ENCODE results near the gene TPCN1. TPM values are rescaled to one million over a fixed set of nuclear protein-coding genes. Genes with fewer than 3 reads are reported as not detected.

TPCN1 gene
- total RNA-seq, 1 experiment from 2014 or later = 30.4 TPM

- no peak for DNase-seq (ENCODE audit: low read depth)
These were observed 39.5 kb downstream of the TPCN1 start for GRCh38 chr12:113260636-113261300.

GRCh38 chr12:113261847-113262470 lies 40.7 kb downstream of the TPCN1 start:
- DNase-seq (ENCODE audit: low read depth) = no peak

DNA sequence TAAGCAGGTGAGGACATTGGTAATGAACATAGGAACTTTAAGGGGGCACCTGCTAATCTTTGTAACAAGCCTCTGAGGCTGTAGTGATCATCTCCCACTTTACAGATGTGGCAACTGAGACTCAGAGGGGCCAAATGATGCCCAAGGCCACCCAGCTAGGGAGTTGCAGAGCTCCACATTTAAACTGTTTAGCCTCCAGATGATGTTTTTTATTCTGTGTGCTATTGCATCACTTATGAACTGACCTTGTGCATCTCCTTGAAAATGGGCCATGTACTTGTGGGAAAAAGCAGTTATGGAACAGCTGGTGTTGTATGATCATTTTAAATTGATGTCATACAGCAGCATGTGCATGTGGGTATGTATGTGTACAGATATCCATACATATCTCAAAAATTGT lies 41.4 kb downstream of the TPCN1 start:
- DNase-seq (ENCODE audit: low read depth) = no peak

- no peak for DNase-seq (ENCODE audit: low read depth)
These were observed 42.2 kb downstream of the TPCN1 start for GRCh38 chr12:113263431-113263963.

GRCh38 chr12:113266106-113266895 lies 45.0 kb downstream of the TPCN1 start:
- no peak for DNase-seq (ENCODE audit: low read depth)

DNA sequence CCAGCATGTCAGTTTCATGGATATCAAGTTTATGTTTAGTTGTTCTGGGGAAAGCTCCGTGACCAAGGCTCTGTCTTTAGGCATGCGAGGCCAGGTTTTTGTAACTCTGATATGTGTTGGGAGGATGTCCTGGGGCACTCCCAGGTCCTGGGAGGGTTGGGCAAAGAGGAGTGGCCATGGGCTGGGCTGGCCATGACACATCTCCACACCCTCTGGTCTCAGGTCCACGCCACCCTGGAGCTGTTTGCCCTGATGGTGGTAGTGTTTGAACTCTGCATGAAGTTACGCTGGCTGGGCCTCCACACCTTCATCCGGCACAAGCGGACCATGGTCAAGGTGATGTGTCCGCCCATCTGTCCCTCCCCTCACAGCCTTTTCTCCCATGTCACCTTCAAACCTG lies 46.4 kb downstream of the TPCN1 start:
- DNase-seq (ENCODE audit: low read depth) = no peak

- no peak for DNase-seq (ENCODE audit: low read depth)
These were observed 46.9 kb downstream of the TPCN1 start for GRCh38 chr12:113268136-113268535.

- DNase-seq (ENCODE audit: low read depth) = no peak
These were observed 47.4 kb downstream of the TPCN1 start for GRCh38 chr12:113268621-113269020.

- DNase-seq (ENCODE audit: low read depth) = no peak
These were observed 48.1 kb downstream of the TPCN1 start for GRCh38 chr12:113269257-113269943.

GRCh38 chr12:113270709-113271009 lies 49.4 kb downstream of the TPCN1 start:
- no peak for DNase-seq (ENCODE audit: low read depth)

DNA sequence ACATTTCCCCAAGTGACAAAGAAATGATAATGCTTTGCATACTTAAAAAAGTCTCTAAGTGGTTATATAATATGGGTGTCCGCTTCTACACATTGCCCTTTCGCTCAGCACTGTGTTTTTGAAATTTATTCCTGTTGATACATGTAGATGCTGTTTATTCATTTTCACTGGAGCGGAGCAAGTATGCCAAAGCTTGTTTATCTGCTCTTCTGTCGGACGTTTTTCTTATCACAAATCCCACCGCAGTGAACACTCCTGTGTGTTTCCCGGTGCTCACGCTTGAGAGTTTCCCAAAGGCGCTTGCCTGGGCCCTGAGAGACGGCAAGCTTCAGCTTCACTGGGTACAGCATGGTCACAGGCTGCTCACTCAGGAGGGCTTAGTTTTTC lies 50.2 kb downstream of the TPCN1 start:
- DNase-seq (ENCODE audit: low read depth) = no peak

DNA sequence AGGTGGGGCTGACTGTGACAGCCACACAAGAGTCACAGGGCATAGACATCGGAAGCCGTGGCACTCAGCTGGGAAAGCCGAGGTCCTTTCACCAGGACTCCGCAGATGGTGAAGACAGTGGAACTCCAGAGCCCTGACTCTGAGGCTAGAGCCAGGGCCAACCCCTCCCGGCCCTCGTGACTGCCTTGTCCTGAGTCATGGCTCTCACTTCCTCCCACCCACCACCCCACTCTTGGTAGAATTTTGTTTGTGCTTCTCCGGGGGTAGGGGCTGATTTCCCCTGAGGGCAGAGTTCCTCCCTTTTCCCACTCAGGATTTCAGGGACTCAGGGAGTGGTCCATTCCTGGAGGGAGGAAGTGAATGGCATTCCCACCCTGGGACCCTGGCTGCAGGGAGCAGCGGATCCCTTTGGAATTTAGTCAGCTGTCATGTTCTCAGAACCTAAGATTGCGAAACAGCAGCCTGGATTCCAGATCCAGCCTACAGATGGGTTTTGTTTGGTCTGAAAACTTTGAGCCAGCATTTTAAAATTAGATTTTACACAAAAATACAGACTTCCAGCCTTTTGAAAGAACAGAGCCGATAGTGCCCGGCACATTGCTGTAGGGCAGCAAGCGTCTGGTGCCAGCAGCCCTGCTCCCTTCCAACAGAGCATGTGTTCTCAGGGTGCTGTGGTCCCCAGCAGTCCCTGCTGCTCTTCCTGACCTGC lies 50.7 kb downstream of the TPCN1 start:
- peak; percentile 86 for DNase-seq (ENCODE audit: low read depth)

DNA sequence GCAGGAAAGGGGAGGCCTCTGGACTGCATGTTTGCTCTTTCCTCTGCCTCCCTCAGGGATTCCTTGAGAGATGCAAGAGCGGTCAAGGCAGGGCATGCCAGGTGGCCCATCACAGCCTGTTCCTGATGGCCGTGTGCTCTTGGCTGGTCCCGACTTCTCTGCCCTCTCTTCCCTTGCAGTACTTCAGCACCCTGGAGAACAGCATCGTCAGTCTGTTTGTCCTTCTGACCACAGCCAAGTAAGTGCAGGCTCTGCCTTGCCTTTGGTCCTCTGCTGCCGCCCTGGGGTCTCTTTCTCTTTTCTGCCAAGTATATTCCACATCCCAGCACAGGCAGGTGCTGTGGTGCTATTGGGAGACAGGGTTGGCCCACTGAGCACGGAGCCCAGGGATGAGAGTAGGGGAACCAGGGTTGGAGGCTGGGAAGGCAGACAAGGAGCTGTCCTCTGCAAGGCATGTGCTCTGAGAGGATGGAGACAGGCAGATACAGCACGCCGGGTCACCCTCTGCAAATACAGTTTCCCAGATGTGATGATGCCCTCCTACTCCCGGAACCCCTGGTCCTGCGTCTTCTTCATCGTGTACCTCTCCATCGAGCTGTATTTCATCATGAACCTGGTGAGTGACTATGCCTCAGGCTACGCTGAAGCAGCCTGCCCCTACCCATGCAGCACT lies 51.9 kb downstream of the TPCN1 start:
- DNase-seq (ENCODE audit: low read depth) = no peak

DNA sequence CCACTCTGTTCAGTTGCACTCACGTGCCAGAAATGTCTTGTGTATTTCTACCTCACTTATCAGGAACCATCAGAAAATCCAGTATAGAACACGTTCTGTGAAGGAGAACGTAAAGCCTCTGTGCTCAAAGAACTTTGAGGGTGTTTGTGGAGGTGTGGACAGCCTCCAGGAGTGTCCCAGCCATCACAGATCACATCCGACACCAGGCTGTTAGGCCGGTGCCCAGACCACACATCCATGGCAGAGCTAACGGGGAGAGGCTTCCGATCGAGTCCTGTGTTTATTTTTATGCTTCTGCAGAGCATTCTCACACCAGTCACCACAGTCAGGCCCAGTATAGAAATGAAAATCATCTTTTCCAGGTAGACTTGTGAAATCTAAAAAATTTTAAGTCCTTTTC lies 53.6 kb downstream of the TPCN1 start:
- DNase-seq (ENCODE audit: low read depth) = no peak

GRCh38 chr12:113276306-113276705 lies 55.0 kb downstream of the TPCN1 start:
- DNase-seq (ENCODE audit: low read depth) = no peak

- no peak for DNase-seq (ENCODE audit: low read depth)
These were observed 55.8 kb downstream of the TPCN1 start for GRCh38 chr12:113276946-113277500.

GRCh38 chr12:113277511-113277910 lies 56.2 kb downstream of the TPCN1 start:
- no peak for DNase-seq (ENCODE audit: low read depth)

- DNase-seq (ENCODE audit: low read depth) = no peak
These were observed 56.9 kb downstream of the TPCN1 start for GRCh38 chr12:113278141-113278540.

DNA sequence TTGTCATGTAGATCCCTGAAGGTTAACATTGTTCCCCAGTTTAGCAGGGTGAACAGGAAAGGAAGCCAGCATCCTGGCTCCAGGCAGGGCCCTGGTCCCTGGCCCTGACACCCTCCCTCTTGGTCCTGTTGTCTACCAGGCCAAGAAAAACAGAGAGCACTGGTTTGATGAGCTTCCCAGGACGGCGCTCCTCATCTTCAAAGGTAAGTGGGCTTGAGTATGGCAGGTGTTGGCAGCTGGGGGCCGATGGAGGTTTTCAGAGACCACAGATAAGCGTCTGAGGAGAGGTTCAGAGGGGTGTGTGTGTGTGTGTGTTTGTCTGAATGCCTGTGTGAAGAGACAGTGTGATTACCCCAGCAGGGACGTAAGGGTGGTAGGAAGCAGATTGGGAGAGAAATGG lies 57.4 kb downstream of the TPCN1 start:
- DNase-seq (ENCODE audit: low read depth) = no peak

GRCh38 chr12:113284751-113285150 lies 63.5 kb downstream of the TPCN1 start:
- no peak for DNase-seq (ENCODE audit: low read depth)

Measured in RPMI7951 (cell line).